Ascending aorta (tissue), 2 donors: Measurements from ENCODE around the gene CCDC106. TPM values are rescaled to one million over a fixed set of nuclear protein-coding genes. Genes with fewer than 3 reads are reported as not detected.

Experiments
- DNase-seq, 2 donors: peaks; one replicate each; pipeline ENCODE4 v3.0.0-alpha.2; 2019; ENCODE audit warnings: low spot score in 2 of 2
- H3K27ac ChIP-seq, 2 donors: fragments of 200-600 bp; sonication (generic); one replicate each; pipeline ENCODE4 v1.5.1; 2016 to 2017; ENCODE audit warnings: mild to moderate bottlenecking in 1 of 2
- H3K27me3 ChIP-seq: fragments of 200-600 bp; sonication (generic); one replicate; pipeline ENCODE4 v1.5.1; 2017
- H3K36me3 ChIP-seq, 2 donors: fragments of 200-600 bp; sonication (generic); one replicate each; pipeline ENCODE4 v1.5.1; 2016
- H3K4me1 ChIP-seq, 2 donors: fragments of 200-600 bp; sonication (generic); one replicate each; pipeline ENCODE4 v1.5.1; 2016 to 2017; ENCODE audit warnings: mild to moderate bottlenecking in 1 of 2
- H3K4me3 ChIP-seq, 2 donors: fragments of 200-600 bp; sonication (generic); one replicate each; pipeline ENCODE4 v1.5.1; 2016 to 2017; ENCODE audit warnings: mild to moderate bottlenecking in 1 of 2
- H3K9me3 ChIP-seq, 2 donors: fragments of 200-600 bp; sonication (generic); one replicate each; pipeline ENCODE4 v1.5.1; 2016
- intact Hi-C: fragments of 100-400 bp; cut with DNase I; formaldehyde crosslinking; loops from one replicate; pipeline ENCODE4 v1.15.1; 2023
- total RNA-seq: library from RNA; depleted of rRNA; stranded (reverse); fragments of >200 nt; gene quantifications from one replicate; pipeline ENCODE4 v1.1.0, GENCODE V29; 2016
- TF ChIP-seq, protein P1 (sequence below), 3 experiments: fragments of 200-600 bp in 2 of 3; fragments of 450-650 bp in 1 of 3; sonication (generic) in 2 of 3; IDR thresholded peaks; one replicate each; pipeline ENCODE4 v1.5.1; 2016 to 2019; ENCODE audit warnings: antibody characterized with exemption in 3 of 3, mild to moderate bottlenecking in 1 of 3, moderate library complexity in 1 of 3

CCDC106 gene
- total RNA-seq, 1 donor from 2014 or later = 27.6 TPM

DNA sequence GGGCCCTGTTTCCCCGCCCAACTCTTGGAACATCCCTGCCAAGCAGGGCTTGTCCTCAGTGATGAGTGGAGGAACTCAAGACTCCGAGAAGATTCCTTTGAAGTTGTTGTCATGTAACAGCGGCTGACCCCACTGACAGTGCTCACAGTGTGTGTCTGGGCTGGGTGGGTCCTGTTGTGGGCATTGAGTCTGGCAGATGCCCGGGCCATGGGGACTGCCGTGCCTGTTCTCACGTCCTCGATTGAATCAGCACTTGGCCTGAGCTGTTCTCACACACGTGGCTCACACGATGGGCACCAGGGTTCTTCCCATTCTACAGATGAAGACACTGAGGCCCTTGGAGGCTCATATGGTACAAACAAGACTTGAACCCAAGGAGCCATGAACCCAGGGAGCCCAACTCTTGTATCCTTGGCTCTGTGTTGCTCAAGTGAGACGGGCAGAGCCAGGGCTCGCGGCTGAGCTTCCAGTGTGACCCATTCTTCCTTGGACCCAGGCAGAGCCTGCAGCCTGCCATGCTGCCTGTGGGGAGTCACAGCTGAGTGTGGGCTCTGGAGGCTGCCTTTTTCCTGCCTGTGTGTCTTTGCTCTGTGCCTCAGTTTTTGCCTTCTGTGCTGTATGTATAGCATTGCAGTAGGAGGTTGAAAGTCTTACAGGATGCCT, 18.5 kb downstream of the CCDC106 start:
- TF ChIP-seq, protein P1, sequence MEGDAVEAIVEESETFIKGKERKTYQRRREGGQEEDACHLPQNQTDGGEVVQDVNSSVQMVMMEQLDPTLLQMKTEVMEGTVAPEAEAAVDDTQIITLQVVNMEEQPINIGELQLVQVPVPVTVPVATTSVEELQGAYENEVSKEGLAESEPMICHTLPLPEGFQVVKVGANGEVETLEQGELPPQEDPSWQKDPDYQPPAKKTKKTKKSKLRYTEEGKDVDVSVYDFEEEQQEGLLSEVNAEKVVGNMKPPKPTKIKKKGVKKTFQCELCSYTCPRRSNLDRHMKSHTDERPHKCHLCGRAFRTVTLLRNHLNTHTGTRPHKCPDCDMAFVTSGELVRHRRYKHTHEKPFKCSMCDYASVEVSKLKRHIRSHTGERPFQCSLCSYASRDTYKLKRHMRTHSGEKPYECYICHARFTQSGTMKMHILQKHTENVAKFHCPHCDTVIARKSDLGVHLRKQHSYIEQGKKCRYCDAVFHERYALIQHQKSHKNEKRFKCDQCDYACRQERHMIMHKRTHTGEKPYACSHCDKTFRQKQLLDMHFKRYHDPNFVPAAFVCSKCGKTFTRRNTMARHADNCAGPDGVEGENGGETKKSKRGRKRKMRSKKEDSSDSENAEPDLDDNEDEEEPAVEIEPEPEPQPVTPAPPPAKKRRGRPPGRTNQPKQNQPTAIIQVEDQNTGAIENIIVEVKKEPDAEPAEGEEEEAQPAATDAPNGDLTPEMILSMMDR (IDR thresholded peaks at IDR 0.05) = no peak
- intact Hi-C loops = no loop called here
- H3K9me3 ChIP-seq = no peaks in the 10 kb centered on the region
- DNase-seq = no peak
- H3K4me1 ChIP-seq = no peaks in the 10 kb centered on the region
- peaks cover 90 to 96% of the 10 kb centered on the region in 2 donors for H3K36me3 ChIP-seq
- H3K27ac ChIP-seq = no peak overlapping the region
- H3K27me3 ChIP-seq = no peaks in the 10 kb centered on the region
- no peak overlapping the region for H3K4me3 ChIP-seq

DNA sequence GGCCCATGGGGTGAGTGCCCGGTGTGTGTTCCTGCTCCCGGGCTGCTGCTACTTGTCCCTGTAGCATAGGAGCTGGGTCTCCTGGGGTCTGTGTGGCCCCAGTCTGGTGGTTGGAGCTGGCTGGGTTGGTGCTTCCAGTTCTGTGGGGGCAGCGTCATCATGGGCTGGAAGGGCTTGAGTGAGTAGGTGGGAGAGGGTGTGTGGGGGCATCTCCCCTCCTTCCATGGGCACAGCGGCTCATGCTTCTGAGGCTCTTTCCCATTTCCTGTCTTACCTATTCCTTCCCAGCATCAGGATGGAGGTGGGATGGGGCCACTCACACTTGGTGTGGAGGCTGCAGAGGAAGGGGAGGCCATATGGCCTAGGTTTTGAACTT, 19.0 kb downstream of the CCDC106 start:
- peaks cover 85 to 90% of the 10 kb centered on the region in 2 donors for H3K36me3 ChIP-seq

DNA sequence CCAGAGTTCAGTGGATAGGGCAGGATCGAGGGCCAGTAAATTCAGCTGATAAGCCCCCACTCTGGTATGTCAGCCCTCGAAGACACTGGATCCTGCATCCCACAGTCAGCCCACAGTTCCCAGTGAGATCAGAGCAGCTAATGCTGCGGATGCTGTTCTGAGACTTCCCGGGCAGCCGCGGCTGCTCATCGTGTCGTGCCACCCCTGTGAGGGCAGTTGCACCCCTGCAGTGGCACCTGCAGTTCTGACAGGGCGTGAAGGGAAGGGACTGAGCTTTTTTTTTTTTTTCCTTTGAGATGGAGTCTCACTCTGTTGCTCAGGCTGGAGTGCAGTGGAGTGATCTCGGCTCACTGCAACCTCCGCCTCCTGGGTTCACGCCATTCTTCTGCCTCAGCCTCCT, 19.5 kb downstream of the CCDC106 start:
- no peak overlapping the region for H3K4me3 ChIP-seq
- TF ChIP-seq, protein P1 (IDR thresholded peaks at IDR 0.05) = no peak
- no peak overlapping the region for H3K27ac ChIP-seq
- H3K9me3 ChIP-seq = no peaks in the 10 kb centered on the region
- intact Hi-C loops = no loop called here
- DNase-seq = no peak
- no peaks in the 10 kb centered on the region for H3K4me1 ChIP-seq
- peaks cover 79 to 85% of the 10 kb centered on the region in 2 donors for H3K36me3 ChIP-seq
- no peaks in the 10 kb centered on the region for H3K27me3 ChIP-seq

More for the DNA sequence above, 19.0 kb downstream of the CCDC106 start:
- TF ChIP-seq, protein P1 (IDR thresholded peaks at IDR 0.05) = no peak
- Histone ChIP-seq H3K9me3 (no peaks in the 10 kb centered on the region), H3K4me1 (no peaks in the 10 kb centered on the region), H3K27ac (no peak overlapping the region), H3K4me3 (no peak overlapping the region), H3K27me3 (no peaks in the 10 kb centered on the region)
- DNase-seq = no peak
- intact Hi-C loops = no loop called here

DNA sequence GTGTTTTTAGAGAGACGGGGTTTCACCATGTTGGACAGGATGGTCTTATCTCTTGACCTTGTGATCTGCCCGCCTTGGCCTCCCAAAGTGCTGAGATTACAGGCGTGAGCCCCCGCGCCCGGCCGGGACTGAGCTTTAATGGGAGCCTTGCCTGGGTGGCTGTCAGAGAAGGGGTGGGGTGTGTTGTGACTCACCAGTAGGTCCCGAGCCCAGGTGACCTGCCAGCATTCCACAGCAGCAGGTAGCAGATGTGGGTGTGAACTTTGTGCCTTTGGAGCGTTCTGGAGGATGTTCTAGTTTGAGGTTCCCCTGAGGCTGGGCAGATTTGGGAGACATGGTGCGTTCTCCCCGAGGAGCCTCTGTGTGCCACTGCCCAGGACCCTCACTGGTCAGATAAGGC, 19.9 kb downstream of the CCDC106 start:
- H3K4me3 ChIP-seq = no peak overlapping the region
- intact Hi-C loops = no loop called here
- no peaks in the 10 kb centered on the region for H3K9me3 ChIP-seq
- no peak overlapping the region for H3K27ac ChIP-seq
- H3K36me3 ChIP-seq = peaks cover 75 to 81% of the 10 kb centered on the region in 2 donors
- TF ChIP-seq, protein P1 (IDR thresholded peaks at IDR 0.05) = no peak
- no peak for DNase-seq
- no peaks in the 10 kb centered on the region for H3K27me3 ChIP-seq
- H3K4me1 ChIP-seq = no peaks in the 10 kb centered on the region

DNA sequence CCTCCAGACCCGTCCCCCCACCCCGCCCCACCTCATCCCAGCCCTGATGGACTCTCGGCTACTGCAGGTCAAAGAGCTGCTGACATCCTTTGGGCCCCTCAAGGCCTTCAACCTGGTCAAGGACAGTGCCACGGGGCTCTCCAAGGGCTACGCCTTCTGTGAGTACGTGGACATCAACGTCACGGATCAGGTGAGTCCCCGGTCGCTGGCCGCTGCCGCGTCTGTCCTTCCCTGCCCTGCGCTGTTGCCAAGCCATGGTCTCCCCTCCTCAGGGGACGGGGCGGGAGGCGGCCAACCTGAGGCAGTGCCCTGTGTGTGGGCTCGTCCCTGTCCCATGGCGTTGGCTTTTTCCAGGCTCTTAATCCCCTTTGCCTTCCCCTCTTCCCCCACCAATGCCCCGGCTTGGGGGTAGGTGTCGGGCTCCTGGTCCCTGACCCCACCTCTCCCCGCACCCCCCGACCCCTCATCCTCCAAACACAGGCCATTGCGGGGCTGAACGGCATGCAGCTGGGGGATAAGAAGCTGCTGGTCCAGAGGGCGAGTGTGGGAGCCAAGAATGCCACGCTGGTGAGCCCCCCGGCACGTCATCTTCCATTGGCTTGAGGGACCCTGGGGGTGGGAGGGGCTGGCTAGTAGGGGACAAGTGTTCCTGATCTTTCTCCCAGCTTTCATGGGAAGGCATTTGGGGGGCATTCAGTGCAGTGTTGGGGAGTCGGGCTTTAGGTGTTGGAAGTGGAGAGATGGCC, 20.8 kb downstream of the CCDC106 start:
- no peaks in the 10 kb centered on the region for H3K9me3 ChIP-seq
- no peaks in the 10 kb centered on the region for H3K27me3 ChIP-seq
- no peak overlapping the region for H3K27ac ChIP-seq
- intact Hi-C loops = no loop called here
- TF ChIP-seq, protein P1 (IDR thresholded peaks at IDR 0.05) = no peak
- H3K4me3 ChIP-seq = no peak overlapping the region
- DNase-seq = no peak
- H3K36me3 ChIP-seq = peaks cover 70 to 78% of the 10 kb centered on the region in 2 donors
- H3K4me1 ChIP-seq = no peaks in the 10 kb centered on the region
